Activated gamma-delta T cell (primary cell): ENCODE results near the gene GPBAR1.

Experiments
- DNase-seq: peaks from one replicate; lab custom pipeline; 2025; lab: John Stamatoyannopoulos, UW

The GPBAR1 gene

DNA sequence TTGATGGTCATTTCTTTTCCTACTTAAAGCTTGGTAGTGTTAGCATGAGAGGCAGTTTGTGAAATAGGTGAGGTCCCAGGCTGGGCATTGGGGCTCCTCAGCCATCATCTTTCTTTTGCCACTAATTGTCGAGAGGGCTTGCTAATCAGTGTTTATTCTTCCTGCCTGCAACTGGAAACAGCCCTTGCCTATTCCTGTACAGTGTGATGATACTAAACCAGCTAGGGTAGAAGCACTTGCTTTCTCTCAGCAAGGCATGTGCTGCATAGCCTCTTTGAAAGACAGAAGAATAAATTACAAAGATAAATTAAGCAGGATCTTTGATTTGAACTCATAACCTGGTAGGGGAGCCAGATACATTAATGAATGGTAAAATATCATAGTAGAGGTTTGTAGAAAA lies 16.6 kb upstream of the GPBAR1 start:
- DNase-seq: no peak

DNA sequence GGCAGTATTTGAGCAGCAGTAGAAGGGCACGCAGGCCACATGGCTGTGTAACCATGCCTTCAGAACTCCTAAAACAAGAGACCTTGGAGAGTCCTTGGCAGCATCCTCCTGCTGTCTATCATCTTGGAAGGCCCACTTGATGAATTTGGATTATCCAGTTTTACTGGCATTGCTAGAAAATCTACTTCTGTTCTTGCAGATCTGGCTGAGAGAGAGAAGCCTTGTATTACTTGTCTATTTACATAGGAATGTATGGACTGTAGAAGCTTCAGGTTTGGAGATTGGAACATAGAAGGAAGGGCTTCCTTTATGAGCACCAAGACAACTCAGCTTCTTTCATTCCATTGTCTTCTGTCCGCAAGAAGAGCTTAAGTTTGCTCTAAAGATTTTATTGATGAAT lies 16.1 kb upstream of the GPBAR1 start:
- DNase-seq: no peak

DNA sequence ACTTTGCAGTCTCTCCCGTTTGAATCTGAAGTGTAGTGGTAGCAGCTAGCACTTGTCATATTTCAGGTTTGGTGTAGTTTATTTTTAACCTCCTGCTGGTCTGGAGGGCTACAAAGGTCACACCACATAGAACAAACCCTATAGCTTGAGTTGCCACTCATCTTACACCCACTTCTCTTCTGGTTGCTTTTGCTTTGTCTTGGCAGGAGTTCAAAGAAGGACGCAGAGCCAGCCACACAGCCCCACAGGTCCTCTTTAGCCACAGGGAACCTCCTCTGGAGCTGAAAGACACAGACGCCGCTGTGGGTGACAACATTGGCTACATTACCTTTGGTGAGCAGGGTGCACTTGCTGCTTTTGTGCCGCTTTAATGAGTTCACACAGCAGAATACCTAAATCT lies 15.6 kb upstream of the GPBAR1 start:
- no peak for DNase-seq

- DNase-seq: no peak
Measured at GRCh38 chr2:218249691-218250090, 11.1 kb upstream of the GPBAR1 start.

DNA sequence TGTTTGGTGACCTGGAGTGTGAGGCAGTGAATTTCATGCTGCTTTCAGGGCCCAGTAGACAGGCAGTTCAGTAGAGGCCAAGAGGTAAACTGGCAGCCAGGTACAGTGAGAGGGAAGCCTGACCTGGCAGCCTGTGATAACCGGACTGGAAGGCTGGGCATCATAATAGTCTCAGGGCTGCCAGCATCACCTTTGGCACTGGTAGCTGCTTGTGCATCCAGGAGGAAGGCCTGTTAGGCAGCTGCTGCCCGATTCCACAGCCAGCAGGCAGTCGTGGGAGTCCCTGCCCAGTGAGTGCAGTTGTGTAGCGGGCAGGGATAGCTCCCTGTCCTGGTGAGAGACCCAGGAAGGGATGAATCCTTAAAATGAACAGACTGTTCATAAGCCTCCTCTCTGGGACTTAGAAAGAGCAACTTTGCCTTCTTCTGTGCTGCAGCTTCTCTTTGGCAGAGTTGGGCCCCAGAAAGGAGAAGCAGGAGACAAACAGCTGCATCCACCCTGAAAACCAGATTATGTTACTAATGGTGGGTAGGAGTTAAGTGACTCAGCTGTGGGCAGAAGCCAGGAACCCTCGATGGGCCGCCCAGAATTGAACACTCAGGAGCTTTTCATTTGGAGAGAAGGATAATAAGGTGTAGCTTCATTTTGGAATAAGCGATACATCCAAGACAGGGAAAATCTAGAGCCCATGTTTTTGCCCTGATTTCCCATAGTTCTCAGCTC lies 8.1 kb upstream of the GPBAR1 start:
- DNase-seq: no peak

DNA sequence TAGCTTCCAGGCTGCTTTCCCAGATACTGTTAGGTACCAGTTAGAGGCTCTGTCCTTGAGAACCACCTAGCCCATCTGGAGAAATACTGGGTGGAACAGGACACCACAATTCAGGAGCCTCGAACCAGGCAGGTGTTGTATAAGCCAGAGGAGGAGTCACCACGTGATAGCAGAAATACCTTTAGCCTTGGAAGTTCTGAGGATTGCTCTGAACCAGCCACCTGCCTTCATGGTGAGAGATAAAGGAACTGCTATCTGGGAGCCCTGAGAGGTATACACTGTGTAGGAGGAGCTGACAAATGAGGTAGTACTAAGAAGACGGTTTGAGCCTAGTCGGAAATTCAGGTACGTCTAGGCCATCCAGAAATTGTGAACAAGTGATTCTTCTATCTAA lies 7.6 kb upstream of the GPBAR1 start:
- no peak for DNase-seq

GRCh38 chr2:218255446-218255845 lies 5.4 kb upstream of the GPBAR1 start:
- DNase-seq: no peak

GRCh38 chr2:218256612-218257350 lies 4.0 kb upstream of the GPBAR1 start:
- no peak for DNase-seq

- no peak for DNase-seq
Measured at GRCh38 chr2:218257390-218257981, 3.3 kb upstream of the GPBAR1 start.

DNA sequence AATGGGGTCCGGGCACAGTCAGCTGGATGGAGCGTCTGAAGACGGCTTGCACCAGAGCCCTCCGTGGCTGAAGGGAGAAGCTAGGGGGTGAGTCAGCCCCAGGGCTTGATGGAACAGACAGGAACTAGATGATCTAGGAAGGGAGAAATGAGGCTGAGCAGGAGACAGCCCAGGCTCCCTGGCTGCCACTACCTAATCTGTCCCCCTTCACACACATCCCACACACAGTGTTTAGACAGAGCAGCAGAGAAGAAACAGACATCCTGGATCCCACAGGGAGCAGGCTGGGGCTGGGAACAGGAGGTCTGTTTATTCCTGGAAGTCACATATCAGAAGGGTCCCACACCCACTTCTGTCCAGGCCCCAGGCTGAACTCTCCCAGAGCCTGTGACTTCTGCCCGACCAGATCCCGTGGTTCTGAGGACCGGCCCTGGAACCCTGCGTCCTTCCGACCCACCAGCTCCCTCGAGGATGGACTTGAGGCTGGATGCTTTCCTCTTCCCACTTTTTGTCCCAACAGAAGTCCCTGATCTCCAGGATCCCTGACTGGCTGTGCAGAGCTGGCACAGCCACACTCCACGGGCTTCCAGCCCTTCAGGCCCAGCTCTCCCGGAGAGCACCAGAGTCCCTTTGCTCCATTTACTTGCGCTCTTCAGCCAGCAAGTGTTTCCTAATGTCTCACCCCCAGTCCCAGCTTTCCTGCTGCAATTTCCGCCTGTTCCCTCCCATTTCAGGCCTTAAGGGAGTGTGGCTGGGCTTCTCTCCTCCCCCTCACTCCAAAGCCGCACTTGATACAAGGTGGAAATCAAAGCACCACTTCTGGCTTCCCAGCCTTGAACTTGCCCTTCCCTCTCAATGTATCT lies 1.5 kb upstream of the GPBAR1 start:
- no peak for DNase-seq

DNA sequence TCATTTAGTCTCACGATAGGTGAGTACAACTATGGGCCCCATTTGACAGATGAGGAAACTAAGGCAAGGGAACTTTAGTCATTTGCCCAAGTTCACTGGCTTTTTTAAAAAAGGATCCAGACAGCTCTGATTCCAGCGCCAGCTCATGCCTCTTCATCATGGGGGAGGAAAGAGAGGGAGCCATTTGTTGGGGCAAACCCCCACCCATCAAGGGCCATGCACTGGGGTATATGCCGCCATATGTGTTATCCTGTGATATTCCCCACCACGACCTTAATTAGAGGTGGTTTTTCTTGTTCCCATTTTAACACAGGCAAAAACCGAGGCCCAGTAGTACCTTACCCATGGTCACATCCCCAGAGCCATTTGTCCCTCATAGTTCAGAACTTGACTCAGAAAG lies 649 bp upstream of the GPBAR1 start:
- no peak for DNase-seq

- DNase-seq: no peak
Measured at GRCh38 chr2:218261423-218262236, 815 bp downstream of the GPBAR1 start.

GRCh38 chr2:218262237-218262600 lies 1.4 kb downstream of the GPBAR1 start:
- DNase-seq: no peak

DNA sequence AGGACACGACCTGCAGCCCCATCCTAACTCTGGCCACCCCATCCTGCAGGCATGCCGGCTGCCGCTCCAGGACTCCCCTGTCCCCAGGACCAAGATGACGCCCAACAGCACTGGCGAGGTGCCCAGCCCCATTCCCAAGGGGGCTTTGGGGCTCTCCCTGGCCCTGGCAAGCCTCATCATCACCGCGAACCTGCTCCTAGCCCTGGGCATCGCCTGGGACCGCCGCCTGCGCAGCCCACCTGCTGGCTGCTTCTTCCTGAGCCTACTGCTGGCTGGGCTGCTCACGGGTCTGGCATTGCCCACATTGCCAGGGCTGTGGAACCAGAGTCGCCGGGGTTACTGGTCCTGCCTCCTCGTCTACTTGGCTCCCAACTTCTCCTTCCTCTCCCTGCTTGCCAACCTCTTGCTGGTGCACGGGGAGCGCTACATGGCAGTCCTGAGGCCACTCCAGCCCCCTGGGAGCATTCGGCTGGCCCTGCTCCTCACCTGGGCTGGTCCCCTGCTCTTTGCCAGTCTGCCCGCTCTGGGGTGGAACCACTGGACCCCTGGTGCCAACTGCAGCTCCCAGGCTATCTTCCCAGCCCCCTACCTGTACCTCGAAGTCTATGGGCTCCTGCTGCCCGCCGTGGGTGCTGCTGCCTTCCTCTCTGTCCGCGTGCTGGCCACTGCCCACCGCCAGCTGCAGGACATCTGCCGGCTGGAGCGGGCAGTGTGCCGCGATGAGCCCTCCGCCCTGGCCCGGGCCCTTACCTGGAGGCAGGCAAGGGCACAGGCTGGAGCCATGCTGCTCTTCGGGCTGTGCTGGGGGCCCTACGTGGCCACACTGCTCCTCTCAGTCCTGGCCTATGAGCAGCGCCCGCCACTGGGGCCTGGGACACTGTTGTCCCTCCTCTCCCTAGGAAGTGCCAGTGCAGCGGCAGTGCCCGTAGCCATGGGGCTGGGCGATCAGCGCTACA lies 2.1 kb downstream of the GPBAR1 start:
- no peak for DNase-seq

GRCh38 chr2:218263817-218264641 lies 3.2 kb downstream of the GPBAR1 start:
- no peak for DNase-seq

DNA sequence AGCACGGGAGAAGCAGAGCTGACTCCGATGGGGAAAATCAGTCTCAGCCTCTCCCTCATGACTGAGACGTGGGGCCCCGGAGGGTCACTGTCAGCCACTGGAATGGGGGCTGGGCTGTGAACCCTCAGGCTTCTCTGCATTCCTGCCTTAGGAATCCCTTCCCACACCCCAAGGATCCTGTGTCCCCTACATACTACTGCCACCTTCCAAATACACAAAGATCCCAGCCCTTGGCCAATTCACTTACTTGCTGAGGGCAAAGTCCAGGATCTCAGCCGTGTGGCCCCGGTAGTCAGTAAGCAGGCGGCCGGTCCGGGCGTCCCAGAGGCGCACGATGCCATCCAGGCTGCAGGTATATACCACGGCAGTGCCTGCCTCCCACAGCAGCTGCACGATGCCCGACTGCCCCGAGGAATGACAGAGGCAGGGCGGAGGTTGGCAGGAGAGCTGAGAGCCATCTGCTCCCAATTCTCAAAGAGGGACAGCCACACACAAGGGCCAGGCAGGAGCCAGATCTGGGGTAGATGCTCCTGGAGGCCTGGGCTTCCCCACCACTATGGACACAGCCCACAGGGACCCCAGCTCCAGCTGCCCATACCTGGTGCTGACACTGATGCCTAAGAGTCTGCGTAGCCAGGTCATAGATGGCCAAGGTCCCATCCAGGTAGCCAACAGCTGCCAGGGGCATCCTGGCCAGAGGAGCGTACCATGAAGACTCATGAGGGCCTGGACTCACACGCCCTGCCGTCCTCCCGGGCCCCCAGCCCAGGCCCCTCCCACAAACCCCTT lies 4.2 kb downstream of the GPBAR1 start:
- no peak for DNase-seq

DNA sequence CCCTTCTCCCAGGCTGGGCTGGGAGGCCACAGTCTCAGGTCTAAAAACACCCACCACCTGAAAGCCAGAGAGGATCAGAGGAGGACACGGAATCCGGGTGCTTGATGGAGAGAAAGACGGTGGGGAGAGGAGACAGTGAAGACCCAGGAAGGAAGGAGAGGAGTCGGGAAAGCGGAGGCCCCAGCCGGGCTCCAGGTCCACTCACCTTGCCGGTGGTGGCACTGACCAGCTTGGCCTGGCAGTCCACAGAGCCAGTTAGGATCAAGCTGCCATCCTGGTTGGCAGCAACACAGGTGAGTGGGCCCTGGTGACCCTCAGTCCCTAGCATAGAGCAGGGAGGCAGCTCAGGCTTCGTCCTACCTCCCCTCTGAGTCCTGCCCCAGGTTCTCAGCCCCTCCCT lies 4.8 kb downstream of the GPBAR1 start:
- no peak for DNase-seq

DNA sequence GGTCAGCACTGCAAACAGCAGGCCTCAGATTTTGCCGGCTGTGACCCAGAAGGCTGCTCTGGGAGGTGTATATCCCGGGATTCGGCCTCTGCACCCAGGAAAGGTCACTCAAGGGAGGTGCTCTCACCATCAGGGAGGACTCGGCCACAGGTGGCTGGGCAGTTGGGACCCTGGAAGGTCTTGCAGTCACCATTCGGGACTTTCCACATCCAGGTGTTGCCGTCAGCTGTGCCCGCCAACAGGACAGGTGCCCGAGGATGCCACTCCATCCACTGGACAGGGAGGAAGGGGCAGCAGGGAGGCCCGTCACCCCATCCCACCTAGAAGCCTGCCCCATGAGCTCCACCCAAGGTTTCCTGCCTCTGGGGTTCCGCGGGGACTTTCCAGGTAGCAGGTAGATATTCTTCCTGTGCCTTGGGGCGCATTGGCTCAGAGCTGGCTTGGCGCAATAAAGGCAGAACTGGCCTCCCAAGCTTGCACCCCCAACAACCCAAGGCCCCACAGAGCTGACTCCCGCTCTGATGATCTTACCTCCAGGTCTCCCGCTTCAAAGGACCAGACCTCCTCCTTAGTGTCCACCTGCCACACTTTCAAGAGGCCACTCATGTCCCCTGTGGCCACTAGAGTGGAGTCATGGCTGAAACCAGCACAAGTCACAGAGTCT lies 5.6 kb downstream of the GPBAR1 start:
- DNase-seq: no peak
